ENCODE measurements around the gene TRIM71. TPM values are rescaled to one million over a fixed set of nuclear protein-coding genes. Genes with fewer than 3 reads are reported as not detected.
"Not testable (repeated sequence)": the region's sequence is repeated elsewhere in the genome, so short reads cannot be mapped to it uniquely, and the experiment has no call there.

Gene TRIM71
- total RNA-seq, 4 donors from 2014 or later, result not detected

- in situ Hi-C loops (cut with MboI; ENCODE audit: low pct_ligation_motif_present in 1 of 4, low pct_unique_long_range_greater_than_20kb in 1 of 4, low sequenced_read_pairs in 3 of 4), result no loop called here
- Histone ChIP-seq H3K27ac (peak overlapping the region in 1 of 4 donors; percentile 36), H3K27me3 (peaks cover 10% of the 10 kb centered on the region), H3K36me3 (no peaks in the 10 kb centered on the region), H3K4me3 (peak overlapping the region; percentile 13 to 71 (median 40)), H3K4me1 (peaks cover 0 to 10% (median 4%) of the 10 kb centered on the region in 4 donors), H3K9me3 (no peaks in the 10 kb centered on the region)
- WGBS, 2 donors (ENCODE audit: low coverage in 1 of 2), result 3% methylated on average over 59 of the region's 59 CpGs; no CpG with 5 or more reads in 1 of the 2 donors
- intact Hi-C loops (cut with DNase I; ENCODE audit: low total_unique reads), result no loop called here
- TF ChIP-seq, protein P1, sequence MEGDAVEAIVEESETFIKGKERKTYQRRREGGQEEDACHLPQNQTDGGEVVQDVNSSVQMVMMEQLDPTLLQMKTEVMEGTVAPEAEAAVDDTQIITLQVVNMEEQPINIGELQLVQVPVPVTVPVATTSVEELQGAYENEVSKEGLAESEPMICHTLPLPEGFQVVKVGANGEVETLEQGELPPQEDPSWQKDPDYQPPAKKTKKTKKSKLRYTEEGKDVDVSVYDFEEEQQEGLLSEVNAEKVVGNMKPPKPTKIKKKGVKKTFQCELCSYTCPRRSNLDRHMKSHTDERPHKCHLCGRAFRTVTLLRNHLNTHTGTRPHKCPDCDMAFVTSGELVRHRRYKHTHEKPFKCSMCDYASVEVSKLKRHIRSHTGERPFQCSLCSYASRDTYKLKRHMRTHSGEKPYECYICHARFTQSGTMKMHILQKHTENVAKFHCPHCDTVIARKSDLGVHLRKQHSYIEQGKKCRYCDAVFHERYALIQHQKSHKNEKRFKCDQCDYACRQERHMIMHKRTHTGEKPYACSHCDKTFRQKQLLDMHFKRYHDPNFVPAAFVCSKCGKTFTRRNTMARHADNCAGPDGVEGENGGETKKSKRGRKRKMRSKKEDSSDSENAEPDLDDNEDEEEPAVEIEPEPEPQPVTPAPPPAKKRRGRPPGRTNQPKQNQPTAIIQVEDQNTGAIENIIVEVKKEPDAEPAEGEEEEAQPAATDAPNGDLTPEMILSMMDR (IDR thresholded peaks at IDR 0.05), result peak; percentile 42 to 86 (median 79)
- TF ChIP-seq EP300 (IDR thresholded peaks at IDR 0.05; ENCODE audit: low read depth), result no peak
- DNase-seq, result peak; percentile 79
Observed at GRCh38 chr3:32781211-32781968, 36.4 kb upstream of the TRIM71 start.

GRCh38 chr3:32781969-32782270, 35.9 kb upstream of the TRIM71 start:
- H3K27ac ChIP-seq; H3K9me3 ChIP-seq; in situ Hi-C loops (cut with MboI; ENCODE audit: low pct_ligation_motif_present in 1 of 4, low pct_unique_long_range_greater_than_20kb in 1 of 4, low sequenced_read_pairs in 3 of 4); H3K36me3 ChIP-seq; DNase-seq; intact Hi-C loops (cut with DNase I; ENCODE audit: low total_unique reads); H3K4me1 ChIP-seq: not testable (repeated sequence)
- peaks cover 10% of the 10 kb centered on the region for H3K27me3 ChIP-seq
- WGBS, 2 donors (ENCODE audit: low coverage in 1 of 2), result 91 to 94% methylated on average over 8 to 9 of the region's 9 CpGs
- H3K4me3 ChIP-seq, result peak overlapping the region in 1 of 4 donors; percentile 71

DNA sequence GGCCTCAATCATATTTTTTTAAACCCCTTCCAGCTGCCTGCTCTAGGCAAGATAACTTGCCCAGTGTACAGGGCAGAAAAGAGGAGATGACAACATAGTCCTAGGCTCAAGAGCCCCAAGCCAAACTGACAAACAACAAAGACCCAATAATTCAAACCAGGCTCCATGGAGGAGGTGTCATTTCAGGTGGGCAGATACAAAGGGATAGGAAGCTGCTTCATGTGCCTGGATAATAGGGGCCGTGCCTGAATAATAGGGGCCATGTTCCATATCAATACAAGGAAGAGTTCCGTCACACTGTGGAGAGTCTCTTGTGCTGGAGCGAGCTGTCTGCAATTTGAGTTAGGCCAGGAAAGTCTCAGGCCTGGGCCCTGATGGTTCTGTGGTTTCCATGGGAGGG, 35.4 kb upstream of the TRIM71 start:
- in situ Hi-C loops (cut with MboI; ENCODE audit: low pct_ligation_motif_present in 1 of 4, low pct_unique_long_range_greater_than_20kb in 1 of 4, low sequenced_read_pairs in 3 of 4), result no loop called here
- WGBS, 2 donors (ENCODE audit: low coverage in 1 of 2), result 84 to 97% methylated on average over 3 of the region's 3 CpGs
- TF ChIP-seq, protein P1 (IDR thresholded peaks at IDR 0.05), result no peak
- TF ChIP-seq POLR2A (IDR thresholded peaks at IDR 0.05), result no peak
- no peak for TF ChIP-seq POLR2AphosphoS5 (IDR thresholded peaks at IDR 0.05)
- no peak for TF ChIP-seq EP300 (IDR thresholded peaks at IDR 0.05; ENCODE audit: low read depth)

DNA sequence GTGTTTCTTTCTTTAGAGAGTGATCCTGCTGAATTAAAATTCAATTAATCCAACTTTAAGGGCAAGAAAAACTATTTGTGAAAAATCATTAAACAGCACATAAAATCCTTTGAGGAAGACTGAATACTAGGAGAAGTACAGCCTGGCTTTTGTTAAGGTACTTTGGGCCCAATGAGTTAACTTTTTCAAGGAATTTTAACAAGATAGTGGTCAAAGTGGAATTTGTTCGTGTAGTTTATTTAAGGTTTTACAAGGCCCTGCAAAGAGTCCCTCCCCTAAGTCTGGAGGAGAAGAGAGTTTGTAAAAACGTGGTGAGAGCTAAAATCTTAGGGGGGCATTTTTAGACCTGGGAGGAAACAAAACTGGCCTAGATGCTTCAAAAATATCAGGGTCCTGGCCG, 26.0 kb upstream of the TRIM71 start:
- Histone ChIP-seq H3K36me3 (no peaks in the 10 kb centered on the region), H3K4me3 (no peak overlapping the region), H3K27ac (no peak overlapping the region), H3K27me3 (no peaks in the 10 kb centered on the region), H3K4me1 (no peaks in the 10 kb centered on the region), H3K9me3 (no peaks in the 10 kb centered on the region)
- intact Hi-C loops (cut with DNase I; ENCODE audit: low total_unique reads), result no loop called here
- no peak for DNase-seq
- in situ Hi-C loops (cut with MboI; ENCODE audit: low pct_ligation_motif_present in 1 of 4, low pct_unique_long_range_greater_than_20kb in 1 of 4, low sequenced_read_pairs in 3 of 4), result no loop called here
- 46 to 62% methylated on average over 3 of the region's 3 CpGs for WGBS, 2 donors (ENCODE audit: low coverage in 1 of 2)
- no peak for TF ChIP-seq POLR2AphosphoS5 (IDR thresholded peaks at IDR 0.05)
- no peak for TF ChIP-seq EP300 (IDR thresholded peaks at IDR 0.05; ENCODE audit: low read depth)
- TF ChIP-seq POLR2A (IDR thresholded peaks at IDR 0.05), result no peak
- TF ChIP-seq, protein P1 (IDR thresholded peaks at IDR 0.05), result no peak

More for the DNA sequence above, 35.4 kb upstream of the TRIM71 start:
- intact Hi-C loops (cut with DNase I; ENCODE audit: low total_unique reads), result no loop called here
- H3K9me3 ChIP-seq, result no peaks in the 10 kb centered on the region
- H3K27me3 ChIP-seq, result peaks cover 10% of the 10 kb centered on the region
- H3K4me1 ChIP-seq, result peaks cover 0 to 10% (median 4%) of the 10 kb centered on the region in 4 donors
- H3K27ac ChIP-seq, result no peak overlapping the region
- no peaks in the 10 kb centered on the region for H3K36me3 ChIP-seq
- no peak overlapping the region for H3K4me3 ChIP-seq
- DNase-seq, result no peak

Measured in transverse colon (tissue), 4 donors.